Endothelial cell of umbilical vein (primary cell): ENCODE measurements around the gene RGS6. TPM values are rescaled to one million over a fixed set of nuclear protein-coding genes. Genes with fewer than 3 reads are reported as not detected.

Experiments used
- BruUV-seq: library from RNA; stranded (reverse); fragments of 400-500 nt; replicated peaks from 2 replicates; lab custom pipeline; 2021; lab: Mats Ljungman, UMichigan
- CTCF ChIA-PET: fragments of 300-600, 350-600 bp; sonication (Branson Sonifier 250); formaldehyde crosslinking; loops from one replicate; lab custom pipeline; 2021; ENCODE audit warnings: antibody characterized with exemption, inconsistent platforms; lab: Charles Lee
- POLR2A ChIA-PET: fragments of 300-600, 350-600 bp; sonication (Branson Sonifier 250); formaldehyde crosslinking; loops from one replicate; lab custom pipeline; 2021; ENCODE audit warnings: antibody characterized with exemption, inconsistent platforms; lab: Charles Lee
- DNase-seq: peaks from one replicate; pipeline ENCODE4 v3.0.0-alpha.2; 2011; ENCODE audit warnings: low read depth, low spot score
- FAIRE-seq: peaks from 2 replicates; lab custom pipeline; 2011; peaks lifted over from hg19 to GRCh38; lab: Jason Lieb, UNC
- H2AFZ ChIP-seq: 2 replicates; pipeline ENCODE4 v1.6.0; 2012; ENCODE audit warnings: low read depth, low read length, control low read depth, inconsistent platforms
- H3K27ac ChIP-seq: 2 replicates; pipeline ENCODE4 v1.5.1; 2011; ENCODE audit warnings: low read depth, mild to moderate bottlenecking, control low read depth, low read length, moderate library complexity; ENCODE audit not compliant: insufficient read depth
- H3K27me3 ChIP-seq, 2 experiments: 2 replicates each; pipeline versions ENCODE4 v1.6.0 to v1.6.1; 2011; ENCODE audit warnings: low read length in 2 of 2, mixed read lengths in 1 of 2; ENCODE audit not compliant: control insufficient read depth in 2 of 2, insufficient read depth in 2 of 2
- H3K36me3 ChIP-seq, 2 experiments: 2 replicates in 1 of 2; 3 replicates in 1 of 2; pipeline ENCODE4 v1.5.1; 2011; ENCODE audit warnings: low read length in 2 of 2, mild to moderate bottlenecking in 1 of 2, moderate library complexity in 1 of 2; ENCODE audit not compliant: control insufficient read depth in 2 of 2, insufficient read depth in 2 of 2; ENCODE audit errors: extremely low read depth in 1 of 2
- H3K4me1 ChIP-seq: 3 replicates; pipeline ENCODE4 v1.5.1; 2011; ENCODE audit warnings: mild to moderate bottlenecking, low read length; ENCODE audit not compliant: control insufficient read depth, insufficient read depth; ENCODE audit errors: extremely low read depth
- H3K4me2 ChIP-seq: 2 replicates; pipeline ENCODE4 v1.6.1; 2011; ENCODE audit warnings: low read length, control low read depth, mixed read lengths; ENCODE audit not compliant: insufficient read depth
- H3K4me3 ChIP-seq, 3 experiments: fragments of 200-600 bp in 1 of 3; sonication (generic), shearing (Covaris generic) in 1 of 3; replicated peaks in 1 of 3; 2 replicates each; pipeline ENCODE4 v1.5.1; 2011 to 2016; ENCODE audit warnings: control low read depth in 3 of 3, low read length in 3 of 3, mild to moderate bottlenecking in 2 of 3, inconsistent platforms in 1 of 3, low read depth in 1 of 3, moderate library complexity in 1 of 3; ENCODE audit not compliant: insufficient read depth in 1 of 3
- H3K79me2 ChIP-seq: 2 replicates; pipeline ENCODE4 v1.6.0; 2012; ENCODE audit warnings: low read length, inconsistent platforms; ENCODE audit not compliant: control insufficient read depth, insufficient read depth
- H3K9ac ChIP-seq: replicated peaks from 2 replicates; pipeline ENCODE3; 2011; ENCODE audit warnings: low read length, control low read depth; ENCODE audit not compliant: insufficient read depth; ENCODE audit errors: extremely low read depth
- H3K9me1 ChIP-seq: replicated peaks from 3 replicates; pipeline ENCODE4 v1.6.0; 2011; ENCODE audit warnings: mild to moderate bottlenecking, low read length; ENCODE audit not compliant: control insufficient read depth, insufficient read depth; ENCODE audit errors: extremely low read depth
- H3K9me3 ChIP-seq: replicated peaks from 2 replicates; pipeline ENCODE4 v1.5.1; 2012; ENCODE audit warnings: low read length, inconsistent platforms; ENCODE audit not compliant: control insufficient read depth, insufficient read depth
- H4K20me1 ChIP-seq: replicated peaks from 2 replicates; pipeline ENCODE3; 2011; ENCODE audit warnings: mild to moderate bottlenecking, low read length; ENCODE audit not compliant: control insufficient read depth, insufficient read depth; ENCODE audit errors: extremely low read depth
- CTCF ChIP-seq, 2 donors: IDR thresholded peaks; 1 replicate in 1 of 2; 2 replicates in 1 of 2; pipeline ENCODE4 v1.5.1; 2011; ENCODE audit warnings: low read length in 2 of 2, mild to moderate bottlenecking in 2 of 2, moderate library complexity in 2 of 2, control low read depth in 1 of 2, inconsistent platforms in 1 of 2, low read depth in 1 of 2; ENCODE audit not compliant: insufficient read depth in 1 of 2; ENCODE audit errors: extremely low read depth in 1 of 2
- EZH2 ChIP-seq: IDR thresholded peaks from 2 replicates; pipeline ENCODE4 v1.6.1; 2012; ENCODE audit warnings: borderline replicate concordance, low read depth, mild to moderate bottlenecking, moderate library complexity, low read length, inconsistent platforms; ENCODE audit not compliant: severe bottlenecking
- FOS ChIP-seq: IDR thresholded peaks from 2 replicates; pipeline ENCODE4 v1.6.1; 2011; ENCODE audit warnings: mild to moderate bottlenecking, low read length, moderate library complexity, borderline replicate concordance; ENCODE audit not compliant: insufficient read depth
- GATA2 ChIP-seq: IDR thresholded peaks from 2 replicates; pipeline ENCODE4 v1.7.0; 2011; ENCODE audit warnings: low read depth, mild to moderate bottlenecking, moderate library complexity, mixed read lengths, low read length; ENCODE audit not compliant: insufficient read length, insufficient read depth
- JUN ChIP-seq: IDR thresholded peaks from 2 replicates; pipeline ENCODE4 v1.6.1; 2011; ENCODE audit warnings: borderline replicate concordance, low read depth; ENCODE audit not compliant: insufficient read length, insufficient read depth
- MAX ChIP-seq: IDR thresholded peaks from 2 replicates; pipeline ENCODE4 v1.6.1; 2011; ENCODE audit not compliant: insufficient read depth, insufficient read length
- MYC ChIP-seq: IDR thresholded peaks from one replicate; pipeline ENCODE4 v1.6.1; 2011; ENCODE audit warnings: mild to moderate bottlenecking, low read depth, low read length
- POLR2A ChIP-seq: IDR thresholded peaks from 2 replicates; pipeline ENCODE4 v1.6.1; 2012; ENCODE audit warnings: low read depth, mild to moderate bottlenecking, control low read depth, low read length
- POLR2AphosphoS5 ChIP-seq: IDR thresholded peaks from 2 replicates; pipeline ENCODE4 v1.6.1; 2012; ENCODE audit warnings: low read depth, mild to moderate bottlenecking, control low read depth, low read length, moderate library complexity; ENCODE audit not compliant: insufficient read depth
- dilution Hi-C: fragments of 300-500 bp; cut with MboI; formaldehyde crosslinking; loops from one replicate; pipeline ENCODE4 v1.15.0; 2019; ENCODE audit warnings: low sequenced_read_pairs; ENCODE audit not compliant: extremely low pct_ligation_motif_present
- intact Hi-C: fragments of 100-400 bp; cut with micrococcal nuclease; formaldehyde crosslinking; loops from one replicate; pipeline ENCODE4 v1.10.0; 2022
- polyA plus RNA-seq, 4 experiments: library from polyadenylated mRNA; depleted of rRNA in 3 of 4; stranded (reverse) in 3 of 4; unstranded in 1 of 4; fragments of >200 nt; gene quantifications; 2 replicates each; pipeline versions ENCODE4 v1.2.1 to v1.2.3, GENCODE V29; 2011 to 2012; ENCODE audit warnings: missing spikeins in 1 of 4
- total RNA-seq: library from RNA; stranded (reverse); gene quantifications from 2 replicates; pipeline ENCODE4 v1.2.3, GENCODE V29; 2021

Gene RGS6
- total and polyA plus RNA-seq, 2 donors (not counting 3 experiments of a cell fraction or from before 2014, with no cell fraction given) = not detected

- Histone ChIP-seq H3K4me1 (peaks cover 25% of the 10 kb centered on the region), H3K27me3 (no peaks in the 10 kb centered on the region), H3K9me3 (no peaks in the 10 kb centered on the region), H3K4me2 (no peak overlapping the region), H3K36me3 (no peaks in the 10 kb centered on the region), H3K79me2 (no peaks in the 10 kb centered on the region), H3K9me1 (no peaks in the 10 kb centered on the region), H3K9ac (no peak overlapping the region), H3K27ac (no peak overlapping the region), H4K20me1 (no peaks in the 10 kb centered on the region), H2AFZ (no peak overlapping the region), H3K4me3 (no peak overlapping the region)
- ChIA-PET CTCF (interaction anchor here (0.5 kb wide), 1 partner anchor 12 kb away, joined by 3 read pairs; no protein-coding TSS in a partner anchor), POLR2A (no interaction called here)
- DNase-seq = no peak
- no TSS peak for BruUV-seq
- dilution Hi-C loops (no loop called here), intact Hi-C loops (no loop called here)
- no peak for TF ChIP-seq EZH2
- TF ChIP-seq MAX = no peak
- no peak for TF ChIP-seq POLR2A
- TF ChIP-seq GATA2 = no peak
- TF ChIP-seq CTCF (IDR thresholded peaks at IDR 0.05; ENCODE audit: extremely low read depth in 1 of 2, insufficient read depth in 1 of 2, low read depth in 1 of 2, low read length in 2 of 2) = no peak
- no peak for TF ChIP-seq JUN
- TF ChIP-seq POLR2AphosphoS5 = no peak
- no peak for TF ChIP-seq MYC
- no peak for TF ChIP-seq FOS
- no peak for FAIRE-seq
Observed at GRCh38 chr14:72610831-72611200, 678.6 kb downstream of the RGS6 start.
